Skeletal muscle satellite cell (primary cell): ENCODE results near the gene HMCN1.
"Not testable (repeated sequence)": the region's sequence is repeated elsewhere in the genome, so short reads cannot be mapped to it uniquely, and the experiment has no call there.

Experiments used
- H3K27me3 ChIP-seq: 2 replicates; pipeline ENCODE4 v1.7.0; 2013; ENCODE audit warnings: low read length; ENCODE audit not compliant: control insufficient read depth, insufficient read depth
- H3K36me3 ChIP-seq: 2 replicates; pipeline ENCODE4 v1.7.0; 2013; ENCODE audit warnings: mild to moderate bottlenecking, control low read depth, low read length; ENCODE audit not compliant: insufficient read depth
- H3K4me1 ChIP-seq: 2 replicates; pipeline ENCODE4 v1.7.0; 2013; ENCODE audit warnings: low read length; ENCODE audit not compliant: control insufficient read depth, insufficient read depth
- H3K4me2 ChIP-seq: 2 replicates; pipeline ENCODE4 v1.7.0; 2013; ENCODE audit warnings: mild to moderate bottlenecking, low read length
- H3K4me3 ChIP-seq: 2 replicates; pipeline ENCODE4 v1.7.0; 2013; ENCODE audit warnings: low read length
- H3K9ac ChIP-seq: 2 replicates; pipeline ENCODE4 v1.7.0; 2013; ENCODE audit warnings: mild to moderate bottlenecking, low read depth, low read length, moderate library complexity
- H3K9me3 ChIP-seq: replicated peaks from 2 replicates; pipeline ENCODE4 v1.7.0; 2013; ENCODE audit warnings: mild to moderate bottlenecking, control low read depth, low read length

Gene HMCN1

DNA sequence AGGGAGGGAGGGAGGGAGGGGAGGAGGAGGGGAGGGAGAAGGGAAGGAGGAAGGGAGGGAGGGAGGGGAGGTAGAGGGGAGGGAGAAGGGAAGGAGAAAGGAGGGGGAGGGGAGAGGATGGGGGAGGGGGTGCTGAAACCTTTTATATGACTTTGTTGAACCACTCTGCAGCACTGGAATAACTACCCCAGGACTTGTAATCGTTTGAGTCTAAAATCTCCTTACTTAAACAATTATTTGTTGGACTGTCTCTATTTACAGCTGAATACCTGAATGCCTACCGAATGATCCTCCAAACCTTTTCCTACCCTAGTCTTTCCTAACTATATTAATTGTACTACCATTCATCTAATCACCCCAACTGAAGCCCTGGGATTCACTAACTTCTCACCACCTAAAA lies 459.0 kb downstream of the HMCN1 start:
- H3K9me3 ChIP-seq, result no peaks in the 10 kb centered on the region
- H3K27me3 ChIP-seq, result no peaks in the 10 kb centered on the region
- no peak overlapping the region for H3K4me2 ChIP-seq
- peaks cover 21% of the 10 kb centered on the region for H3K4me1 ChIP-seq
- H3K4me3 ChIP-seq, result no peak overlapping the region
- no peak overlapping the region for H3K9ac ChIP-seq
- no peaks in the 10 kb centered on the region for H3K36me3 ChIP-seq

DNA sequence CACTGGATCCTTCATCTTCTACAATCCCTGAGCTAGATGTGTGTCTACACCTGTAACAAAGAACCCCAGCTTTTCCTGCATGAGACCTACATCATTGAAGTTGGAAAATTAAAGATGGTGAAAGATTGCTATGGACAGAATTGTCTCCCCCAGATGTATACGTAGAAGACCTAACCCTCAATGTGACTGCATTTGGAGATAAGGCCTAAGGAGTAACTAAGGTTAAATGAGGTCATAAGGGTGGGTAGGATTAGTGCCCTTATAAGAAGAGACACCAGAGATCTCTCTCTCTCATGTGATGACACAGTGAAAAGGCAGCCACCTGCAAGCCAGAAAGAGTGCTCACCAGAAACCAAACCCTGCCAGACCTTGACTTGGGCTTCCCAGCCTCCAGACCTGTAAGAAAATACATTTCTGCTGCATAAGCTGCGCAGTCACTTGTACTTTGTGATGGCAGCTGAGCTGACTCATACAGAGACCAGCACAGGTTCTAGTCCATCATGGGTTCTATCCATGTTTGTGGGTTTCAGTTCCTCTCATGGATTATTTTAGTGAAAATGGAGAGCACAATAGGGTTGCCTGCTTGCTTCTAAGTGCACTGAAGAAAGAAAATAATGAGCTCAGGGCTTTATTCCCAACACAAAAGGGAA lies 460.0 kb downstream of the HMCN1 start:
- H3K36me3 ChIP-seq, result no peaks in the 10 kb centered on the region
- H3K9me3 ChIP-seq, result no peaks in the 10 kb centered on the region
- no peak overlapping the region for H3K9ac ChIP-seq
- no peaks in the 10 kb centered on the region for H3K27me3 ChIP-seq
- H3K4me3 ChIP-seq, result no peak overlapping the region
- H3K4me1 ChIP-seq, result peaks cover 13% of the 10 kb centered on the region
- no peak overlapping the region for H3K4me2 ChIP-seq

- no peak overlapping the region for H3K4me2 ChIP-seq
- H3K27me3 ChIP-seq, result no peaks in the 10 kb centered on the region
- H3K36me3 ChIP-seq, result no peaks in the 10 kb centered on the region
- H3K4me1 ChIP-seq, result peaks cover 7% of the 10 kb centered on the region
- H3K9me3 ChIP-seq, result no peaks in the 10 kb centered on the region
- no peak overlapping the region for H3K9ac ChIP-seq
- no peak overlapping the region for H3K4me3 ChIP-seq
Observed at GRCh38 chr1:186195377-186195931, 461.3 kb downstream of the HMCN1 start.

GRCh38 chr1:186202271-186202764 lies 468.1 kb downstream of the HMCN1 start:
- no peak overlapping the region for H3K9ac ChIP-seq
- no peaks in the 10 kb centered on the region for H3K36me3 ChIP-seq
- H3K4me2 ChIP-seq, result no peak overlapping the region

DNA sequence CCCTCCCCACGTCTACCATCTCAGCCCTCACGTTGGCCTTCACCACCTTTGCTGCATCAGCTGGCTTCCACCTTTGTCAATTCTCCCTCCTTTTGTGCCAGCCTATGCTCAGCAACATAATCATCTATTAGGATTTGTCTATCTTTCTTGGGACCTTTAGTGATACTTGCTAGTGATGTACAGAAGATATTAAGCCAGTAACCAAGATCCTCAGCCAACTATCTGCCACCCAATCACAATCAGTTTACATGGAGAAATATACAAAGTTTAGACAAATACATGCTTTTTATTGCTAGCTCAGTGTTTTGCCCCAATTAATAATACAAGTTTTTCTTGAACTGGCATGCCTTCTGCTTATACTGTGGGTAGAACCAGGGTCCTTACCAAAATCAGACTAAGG lies 468.6 kb downstream of the HMCN1 start:
- no peak overlapping the region for H3K4me2 ChIP-seq
- H3K27me3 ChIP-seq, result no peaks in the 10 kb centered on the region
- no peaks in the 10 kb centered on the region for H3K36me3 ChIP-seq
- no peak overlapping the region for H3K9ac ChIP-seq
- no peak overlapping the region for H3K4me3 ChIP-seq
- H3K9me3 ChIP-seq, result no peaks in the 10 kb centered on the region
- peaks cover 9% of the 10 kb centered on the region for H3K4me1 ChIP-seq

More at GRCh38 chr1:186202271-186202764, 468.1 kb downstream of the HMCN1 start:
- Histone ChIP-seq H3K4me3 (no peak overlapping the region), H3K27me3 (no peaks in the 10 kb centered on the region), H3K9me3 (no peaks in the 10 kb centered on the region), H3K4me1 (peaks cover 9% of the 10 kb centered on the region)

DNA sequence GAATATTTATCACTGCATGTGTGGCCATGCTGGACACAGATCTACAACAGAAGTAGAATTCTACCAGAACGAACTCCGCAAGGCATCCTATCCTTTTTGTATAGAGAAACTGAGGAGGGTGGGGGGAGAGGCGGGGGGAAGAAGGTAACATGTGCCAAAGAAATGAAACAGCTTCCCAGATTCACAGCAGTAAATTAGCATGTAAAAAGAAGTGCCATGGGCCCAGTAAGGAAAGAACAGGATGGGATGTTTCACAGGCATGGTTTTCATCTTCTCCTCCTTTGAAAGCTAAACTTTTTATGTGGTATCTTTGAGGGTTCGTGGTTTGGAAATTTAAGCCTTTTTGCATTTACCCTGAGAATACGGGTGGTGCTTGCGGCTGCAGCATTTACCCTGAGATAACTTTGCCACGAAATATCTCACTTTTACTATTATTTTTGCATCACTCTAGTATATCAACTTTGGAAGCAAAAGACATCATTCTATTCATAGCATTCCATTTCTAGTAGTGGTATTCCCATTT lies 471.9 kb downstream of the HMCN1 start:
- H3K9ac ChIP-seq, result no peak overlapping the region
- no peaks in the 10 kb centered on the region for H3K36me3 ChIP-seq
- H3K4me3 ChIP-seq, result no peak overlapping the region
- H3K4me2 ChIP-seq, result no peak overlapping the region
- H3K27me3 ChIP-seq, result no peaks in the 10 kb centered on the region
- H3K4me1 ChIP-seq, result peaks cover 13% of the 10 kb centered on the region
- no peaks in the 10 kb centered on the region for H3K9me3 ChIP-seq

DNA sequence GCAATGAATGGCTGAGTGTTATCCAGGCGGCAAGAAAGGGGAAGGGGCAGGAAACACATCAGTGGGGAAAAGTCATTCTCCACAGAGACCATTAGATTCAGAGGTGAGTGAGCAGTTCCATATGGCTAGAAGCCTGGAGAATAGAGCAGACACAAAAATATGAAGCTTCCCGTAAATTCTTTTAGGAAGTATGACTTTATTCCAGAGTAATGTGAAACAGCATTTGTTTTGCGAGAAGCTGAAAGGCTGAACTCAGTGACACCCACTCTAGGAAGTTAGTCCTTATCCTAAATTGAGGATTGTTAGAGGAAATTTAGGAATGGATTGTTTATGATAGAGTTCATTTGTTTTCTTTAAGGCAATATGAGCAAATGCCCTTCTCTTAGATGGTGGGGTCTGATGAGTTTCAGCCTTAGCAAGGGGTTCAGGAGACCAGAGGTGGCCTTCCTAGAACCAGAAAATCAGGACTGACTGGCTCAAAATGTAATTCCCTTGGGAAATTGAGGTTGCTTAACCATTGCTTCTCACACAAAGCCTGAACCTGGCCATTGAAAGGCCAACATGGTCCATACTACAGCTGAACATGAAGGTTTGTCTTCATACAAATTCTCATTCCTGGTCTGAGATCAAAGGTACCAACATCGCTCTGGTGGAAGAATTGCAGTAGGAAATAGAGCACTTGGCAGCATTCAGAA lies 473.3 kb downstream of the HMCN1 start:
- no peaks in the 10 kb centered on the region for H3K36me3 ChIP-seq
- no peak overlapping the region for H3K9ac ChIP-seq
- no peaks in the 10 kb centered on the region for H3K9me3 ChIP-seq
- no peaks in the 10 kb centered on the region for H3K27me3 ChIP-seq
- no peak overlapping the region for H3K4me2 ChIP-seq
- no peak overlapping the region for H3K4me3 ChIP-seq
- H3K4me1 ChIP-seq, result peaks cover 4% of the 10 kb centered on the region

DNA sequence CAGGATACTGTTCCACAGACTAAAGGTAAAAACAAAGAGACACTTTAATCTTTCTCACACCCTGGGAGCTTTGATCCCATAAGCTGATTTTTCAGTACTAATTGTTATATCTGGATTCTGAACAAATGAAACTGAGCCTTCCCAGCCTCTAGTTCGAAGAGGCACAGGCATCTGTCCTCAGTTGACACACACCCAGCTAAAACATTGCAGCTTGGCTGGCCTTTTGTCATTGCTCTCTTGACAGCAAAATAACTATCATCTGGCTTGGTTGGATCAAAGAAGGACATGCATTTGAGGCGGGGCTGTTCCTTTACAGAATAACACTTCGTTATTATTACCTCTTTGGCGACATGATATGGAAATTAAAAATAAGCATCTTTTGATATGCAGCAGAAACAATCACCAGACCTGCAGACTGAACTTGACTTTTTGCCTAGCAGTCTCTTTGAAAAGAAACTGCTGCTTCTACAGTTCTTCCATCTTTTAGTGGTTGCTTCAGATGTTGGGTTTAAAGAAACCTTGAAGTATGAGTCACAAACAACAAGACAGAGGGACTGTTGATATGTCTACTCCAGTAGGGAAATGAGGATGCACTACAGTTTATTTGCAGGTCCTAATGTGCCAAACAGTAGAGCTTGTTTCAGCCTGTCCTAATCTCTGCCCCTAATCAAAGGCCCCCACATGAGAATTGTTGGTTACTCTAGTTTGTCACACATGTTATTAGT lies 474.4 kb downstream of the HMCN1 start:
- Histone ChIP-seq H3K9me3 (no peaks in the 10 kb centered on the region), H3K36me3 (no peaks in the 10 kb centered on the region), H3K9ac (no peak overlapping the region), H3K4me3 (no peak overlapping the region), H3K4me2 (no peak overlapping the region), H3K27me3 (no peaks in the 10 kb centered on the region), H3K4me1 (peaks cover 4% of the 10 kb centered on the region)

DNA sequence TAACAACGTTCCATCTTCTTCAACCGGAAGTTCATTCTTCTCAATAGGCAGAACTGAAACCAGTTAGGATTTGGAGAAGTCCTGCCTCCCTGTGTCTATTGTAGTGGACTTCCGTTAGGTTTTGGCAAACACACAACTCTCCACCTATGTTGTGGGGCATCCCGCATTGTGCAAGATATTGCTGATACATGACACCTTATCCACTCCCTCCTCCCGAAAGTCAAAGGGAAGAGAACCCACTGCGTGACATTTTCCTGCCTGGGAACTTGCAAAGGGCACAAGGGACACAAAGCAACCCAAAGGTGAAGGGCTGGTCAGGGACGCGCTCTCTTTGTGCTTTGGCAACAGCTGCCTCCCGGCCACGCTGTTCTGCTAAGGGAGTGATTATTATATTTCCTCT lies 476.1 kb downstream of the HMCN1 start:
- H3K27me3 ChIP-seq, result no peaks in the 10 kb centered on the region
- H3K4me2 ChIP-seq, result no peak overlapping the region
- no peaks in the 10 kb centered on the region for H3K9me3 ChIP-seq

DNA sequence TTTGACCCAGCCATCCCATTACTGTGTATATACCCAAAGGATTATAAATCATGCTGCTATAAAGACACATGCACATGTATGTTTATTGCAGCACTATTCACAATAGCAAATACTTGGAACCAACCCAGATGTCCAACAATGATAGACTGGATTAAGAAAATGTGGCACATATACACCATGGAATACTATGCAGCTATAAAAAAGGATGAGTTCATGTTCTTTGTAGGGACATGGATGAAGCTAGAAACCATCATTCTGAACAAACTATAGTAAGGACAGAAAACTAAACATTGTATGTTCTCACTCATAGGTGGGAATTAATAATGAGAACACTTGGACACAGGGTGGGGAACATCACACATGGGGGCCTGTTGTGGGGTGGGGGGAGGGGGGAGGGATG lies 477.4 kb downstream of the HMCN1 start:
- H3K4me1 ChIP-seq, H3K4me2 ChIP-seq, H3K4me3 ChIP-seq, H3K36me3 ChIP-seq, H3K9me3 ChIP-seq, H3K9ac ChIP-seq, H3K27me3 ChIP-seq: not testable (repeated sequence)

More for the DNA sequence above, 476.1 kb downstream of the HMCN1 start:
- Histone ChIP-seq H3K4me3 (no peak overlapping the region), H3K9ac (no peak overlapping the region), H3K4me1 (peaks cover 4% of the 10 kb centered on the region), H3K36me3 (no peaks in the 10 kb centered on the region)

- H3K36me3 ChIP-seq, result no peaks in the 10 kb centered on the region
- no peaks in the 10 kb centered on the region for H3K9me3 ChIP-seq
- H3K9ac ChIP-seq, result no peak overlapping the region
Observed at GRCh38 chr1:186212568-186213224, 478.5 kb downstream of the HMCN1 start.

More at GRCh38 chr1:186212568-186213224, 478.5 kb downstream of the HMCN1 start:
- no peak overlapping the region for H3K4me2 ChIP-seq
- H3K27me3 ChIP-seq, result no peaks in the 10 kb centered on the region
- no peak overlapping the region for H3K4me3 ChIP-seq
- H3K4me1 ChIP-seq, result peaks cover 4% of the 10 kb centered on the region
